DMS79 (cell line): ENCODE results near the gene CA12.
"Not testable (repeated sequence)": the region's sequence is repeated elsewhere in the genome, so short reads cannot be mapped to it uniquely, and the experiment has no call there.

Source experiments
- DNase-seq: peaks from one replicate; lab custom pipeline; 2025; lab: John Stamatoyannopoulos, UW

The CA12 gene

GRCh38 chr15:63381301-63382204 lies at the start of gene CA12:
Gene CA12 (minus strand): TSS chr15:63381846. CDS start chr15:63381720, 126 bp downstream.
- DNase-seq: no peak

GRCh38 chr15:63430766-63431451 lies 49.3 kb upstream of the CA12 start:
- no peak for DNase-seq

- no peak for DNase-seq
Measured at GRCh38 chr15:63426552-63426951, 44.9 kb upstream of the CA12 start.

- DNase-seq: no peak
Measured at GRCh38 chr15:63425426-63425985, 43.9 kb upstream of the CA12 start.

GRCh38 chr15:63422891-63423590 lies 41.4 kb upstream of the CA12 start:
- no peak for DNase-seq

DNA sequence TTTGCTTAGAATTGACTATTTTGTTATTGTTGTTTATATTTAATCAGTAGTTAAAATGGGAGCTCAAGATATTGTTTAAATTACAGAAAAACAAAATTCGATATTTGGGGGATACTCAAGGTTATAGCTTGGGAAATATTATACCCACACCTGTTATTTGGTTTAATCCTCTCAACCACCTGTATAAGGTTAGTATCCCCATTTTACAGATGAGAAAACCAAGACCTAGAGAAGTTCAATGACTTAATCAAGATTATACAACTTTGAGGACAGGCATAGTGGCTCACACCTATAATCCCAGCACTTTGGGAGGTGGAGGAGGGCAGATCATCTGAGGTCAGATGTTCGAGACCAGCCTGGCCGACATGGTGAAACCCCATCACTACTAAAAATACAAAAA lies 39.8 kb upstream of the CA12 start:
- no peak for DNase-seq

GRCh38 chr15:63420333-63420747 lies 38.7 kb upstream of the CA12 start:
- no peak for DNase-seq

- no peak for DNase-seq
Measured at GRCh38 chr15:63418811-63419210, 37.2 kb upstream of the CA12 start.

GRCh38 chr15:63417721-63418120 lies 36.1 kb upstream of the CA12 start:
- DNase-seq: no peak

DNA sequence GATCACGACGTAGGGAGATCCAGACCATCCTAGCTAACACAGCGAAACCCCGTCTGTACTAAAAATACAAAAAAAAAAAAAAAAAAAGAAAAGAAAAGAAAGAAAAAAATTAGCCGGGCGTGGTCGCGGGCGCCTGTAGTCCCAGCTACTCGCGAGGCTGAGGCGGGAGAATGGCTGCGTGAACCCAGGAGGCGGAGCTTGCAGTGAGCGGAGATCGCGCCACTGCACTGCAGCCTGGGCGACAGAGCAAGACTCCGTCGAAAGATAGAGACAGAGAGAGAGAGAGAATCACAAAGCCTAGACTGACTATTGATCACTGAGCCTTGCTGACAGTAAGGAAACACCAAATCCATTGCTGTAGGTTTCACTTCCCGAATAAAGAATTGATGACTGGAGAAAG lies 35.6 kb upstream of the CA12 start:
- DNase-seq: not testable (repeated sequence)

DNA sequence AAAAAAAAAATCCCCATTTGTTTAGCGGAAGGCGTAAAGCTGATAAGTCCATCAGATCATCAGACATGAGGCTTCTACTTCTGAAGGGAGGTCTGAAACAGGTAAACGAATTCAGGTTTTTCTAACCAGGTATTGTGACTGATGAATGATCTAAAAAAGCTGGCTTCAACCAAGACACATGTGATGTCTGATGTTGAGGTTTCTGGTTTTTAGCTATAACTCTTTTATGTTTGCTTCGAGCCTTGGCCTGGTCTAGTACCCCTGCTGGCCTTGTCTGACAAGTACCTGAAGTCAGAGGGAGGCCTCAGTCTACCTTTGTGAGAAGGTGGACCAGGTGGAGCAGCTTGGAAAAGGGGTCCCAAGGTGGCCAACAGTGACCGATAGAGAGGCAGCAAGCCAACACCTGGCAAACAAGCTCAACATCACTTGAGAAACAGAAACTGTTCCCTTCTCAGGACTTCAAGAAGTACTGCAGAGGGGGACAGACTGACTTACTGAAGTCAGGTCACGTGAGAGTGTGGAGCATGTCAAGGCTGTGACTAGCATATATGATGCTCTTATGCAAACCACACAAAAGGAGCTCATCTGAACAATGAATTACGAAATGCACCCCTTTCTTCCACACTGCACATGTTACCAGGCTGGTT lies 33.0 kb upstream of the CA12 start:
- no peak for DNase-seq

DNA sequence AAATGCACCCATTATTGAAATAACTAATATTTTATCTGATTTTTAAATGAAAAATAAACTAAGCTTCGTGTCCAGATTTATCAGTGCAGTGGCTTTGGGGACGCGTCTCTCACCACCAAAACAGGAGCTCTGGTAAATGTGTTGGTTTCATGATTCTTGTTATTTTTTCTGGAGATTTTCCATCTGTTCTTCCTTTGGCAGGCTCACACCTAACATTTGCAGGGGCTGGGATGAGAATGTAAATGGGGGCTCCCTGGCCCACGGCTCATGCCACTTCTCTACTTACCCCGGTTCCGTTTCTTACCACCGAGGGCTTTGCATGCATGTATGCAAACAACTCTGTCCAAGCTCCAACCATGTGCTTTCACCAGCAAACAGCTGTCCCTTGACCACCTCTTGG lies 30.9 kb upstream of the CA12 start:
- DNase-seq: no peak

- DNase-seq: no peak
Measured at GRCh38 chr15:63411866-63412265, 30.2 kb upstream of the CA12 start.

DNA sequence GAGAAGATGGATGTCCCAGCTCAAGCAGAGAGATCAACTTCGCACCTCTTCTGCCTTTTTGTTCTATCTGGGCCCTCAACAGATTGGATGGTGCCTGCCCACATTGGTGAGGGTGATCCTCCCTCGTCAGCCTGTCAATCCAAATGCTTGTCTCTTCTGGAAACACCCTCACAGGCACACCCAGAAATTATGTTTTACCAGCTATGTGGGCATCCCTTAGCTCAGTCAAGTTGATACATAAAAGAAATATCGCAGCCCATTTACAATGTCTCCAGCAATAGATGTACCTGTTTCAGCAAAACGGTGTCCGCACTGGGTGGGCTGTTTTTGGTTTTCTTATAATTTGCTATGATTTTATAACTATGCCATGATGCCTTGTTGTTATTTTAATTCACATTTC lies 27.5 kb upstream of the CA12 start:
- DNase-seq: no peak

DNA sequence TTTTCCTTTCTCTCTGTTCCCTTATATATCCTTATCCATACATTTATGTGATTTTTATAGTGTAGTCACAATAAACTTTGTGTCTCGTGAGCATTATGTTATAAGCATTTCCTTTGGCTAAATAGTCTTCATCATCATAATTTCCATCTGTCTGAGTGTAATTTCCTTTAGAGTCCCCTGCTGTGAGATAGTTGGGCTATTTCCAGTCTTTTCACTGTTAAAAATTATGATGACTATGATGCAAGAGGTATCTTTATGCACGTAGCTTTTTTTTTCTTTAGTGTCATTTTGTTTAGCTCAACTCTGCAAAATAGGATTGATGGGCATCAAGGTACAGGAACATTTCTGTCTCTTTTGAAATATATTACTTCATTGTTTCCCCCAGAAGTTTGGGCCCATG lies 26.9 kb upstream of the CA12 start:
- no peak for DNase-seq

DNA sequence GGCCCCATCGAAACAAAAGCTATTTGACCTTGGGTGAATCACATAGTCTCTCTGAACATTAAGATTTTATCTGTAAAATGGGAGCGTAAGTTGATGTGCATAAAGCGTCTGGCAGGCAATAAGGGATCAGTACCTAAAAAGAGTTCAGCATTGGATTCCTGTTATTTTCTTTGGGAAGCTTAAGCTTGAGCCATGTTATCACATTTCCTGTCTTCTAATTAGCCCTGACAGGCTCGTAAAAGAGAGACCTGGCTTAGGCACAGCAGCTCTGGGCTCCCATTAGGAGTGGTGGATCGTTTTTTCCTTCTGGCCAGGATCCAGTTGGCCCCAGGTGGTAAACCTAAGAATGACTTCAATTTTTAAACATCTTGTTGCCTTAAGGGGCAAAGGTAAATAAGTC lies 26.0 kb upstream of the CA12 start:
- no peak for DNase-seq

GRCh38 chr15:63405683-63406390 lies 24.2 kb upstream of the CA12 start:
- no peak for DNase-seq

- DNase-seq: no peak
Measured at GRCh38 chr15:63405159-63405558, 23.5 kb upstream of the CA12 start.

- no peak for DNase-seq
Measured at GRCh38 chr15:63403254-63403945, 21.8 kb upstream of the CA12 start.

DNA sequence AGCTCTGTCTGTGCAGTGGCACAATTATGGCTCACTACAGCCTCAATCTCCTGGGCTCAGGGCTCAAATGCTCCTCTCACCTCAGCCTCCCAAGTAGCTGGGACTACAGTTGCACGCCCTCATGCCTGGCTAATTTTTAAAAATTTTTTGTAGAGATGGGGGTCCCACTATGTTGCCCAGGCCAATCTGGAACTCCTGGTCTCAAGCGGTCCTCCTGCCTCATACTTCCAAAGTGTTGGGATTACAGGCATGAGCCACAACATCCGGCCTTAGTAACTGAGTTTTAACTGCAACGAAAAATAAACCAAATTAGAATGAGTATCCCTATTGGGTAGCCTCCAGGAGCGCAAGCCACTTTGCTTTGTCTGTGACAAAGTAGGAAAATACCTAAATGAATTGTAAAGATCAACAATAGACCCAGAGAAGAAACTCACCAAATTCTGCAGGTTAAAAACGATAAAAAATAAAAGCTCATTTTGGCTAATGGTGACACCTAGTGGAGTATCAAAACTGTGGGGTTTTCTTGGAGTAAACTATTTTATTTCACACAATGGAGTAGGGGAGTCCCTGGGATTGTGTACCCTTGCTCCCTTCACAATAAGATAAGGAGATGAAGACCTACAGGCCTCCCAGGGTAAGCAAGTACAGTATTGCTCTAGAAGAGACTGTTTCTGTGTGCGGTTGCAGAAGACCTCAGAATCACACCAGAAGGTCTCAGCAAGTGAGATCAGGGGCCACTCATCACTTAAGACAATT lies 21.0 kb upstream of the CA12 start:
- DNase-seq: no peak
